Central memory CD8-positive, alpha-beta T cell (primary cell): ENCODE data around the gene BTRC.
A peak's percentile ranks its signal among the peaks of the same experiment; 100 is the strongest.

ENCODE experiments used
- ATAC-seq: fragments of 150-1000 bp; cut with Tn5 transposase; replicated peaks from 2 replicates; pipeline ENCODE4 v1.10.0; 2022; ENCODE audit warnings: mild to moderate bottlenecking, moderate FRiP score, moderate number of reproducible peaks; ENCODE audit not compliant: poor library complexity, severe bottlenecking; ENCODE audit errors: extremely low read depth
- DNase-seq, 2 donors: peaks; one replicate each; pipeline ENCODE4 v3.0.0; 2021; ENCODE audit warnings: low spot score in 2 of 2
- H3K27ac Mint-ChIP-seq: one replicate; pipeline ENCODE4 v1.8.0; 2022; ENCODE audit warnings: low read depth, mild to moderate bottlenecking, moderate library complexity, mixed read lengths
- H3K27me3 Mint-ChIP-seq: one replicate; pipeline ENCODE4 v1.8.0; 2022; ENCODE audit warnings: mixed read lengths
- H3K36me3 Mint-ChIP-seq: one replicate; pipeline ENCODE4 v1.8.0; 2022; ENCODE audit warnings: mild to moderate bottlenecking, moderate library complexity, mixed read lengths; ENCODE audit not compliant: insufficient read depth
- H3K4me1 Mint-ChIP-seq: one replicate; pipeline ENCODE4 v1.8.0; 2022; ENCODE audit warnings: mixed read lengths
- H3K4me3 Mint-ChIP-seq: one replicate; pipeline ENCODE4 v1.8.0; 2022; ENCODE audit warnings: mild to moderate bottlenecking, moderate library complexity, mixed read lengths
- H3K9me3 Mint-ChIP-seq: one replicate; pipeline ENCODE4 v1.8.0; 2022; ENCODE audit warnings: mixed read lengths

Gene BTRC

GRCh38 chr10:101464082-101464481 lies 110.1 kb downstream of the BTRC start:
- Mint-ChIP-seq H3K4me3 (no peak overlapping the region), H3K9me3 (no peaks in the 10 kb centered on the region), H3K4me1 (peaks cover 9% of the 10 kb centered on the region), H3K27ac (no peak overlapping the region), H3K27me3 (no peaks in the 10 kb centered on the region), H3K36me3 (peaks cover 4% of the 10 kb centered on the region)
- no peak for ATAC-seq
- no peak for DNase-seq

- Mint-ChIP-seq H3K27me3 (no peaks in the 10 kb centered on the region), H3K9me3 (no peaks in the 10 kb centered on the region), H3K4me1 (peaks cover 9% of the 10 kb centered on the region), H3K36me3 (peaks cover 4% of the 10 kb centered on the region), H3K27ac (peak overlapping the region; percentile 16), H3K4me3 (no peak overlapping the region)
- ATAC-seq (no peak), DNase-seq (no peak)
Measured at GRCh38 chr10:101464599-101464998, 110.6 kb downstream of the BTRC start.

GRCh38 chr10:101466016-101466912 lies 112.3 kb downstream of the BTRC start:
- ATAC-seq (no peak), DNase-seq (no peak)
- Mint-ChIP-seq H3K4me1 (peaks cover 9% of the 10 kb centered on the region), H3K36me3 (peaks cover 4% of the 10 kb centered on the region), H3K27me3 (no peaks in the 10 kb centered on the region), H3K4me3 (no peak overlapping the region), H3K9me3 (no peaks in the 10 kb centered on the region), H3K27ac (no peak overlapping the region)

GRCh38 chr10:101467286-101467770 lies 113.4 kb downstream of the BTRC start:
- DNase-seq, result peak in 1 of 2 donors; percentile 17

GRCh38 chr10:101468159-101468558 lies 114.2 kb downstream of the BTRC start:
- ATAC-seq (no peak), DNase-seq (no peak)
- no peaks in the 10 kb centered on the region for H3K27me3 Mint-ChIP-seq
- H3K4me3 Mint-ChIP-seq, result no peak overlapping the region
- peaks cover under 1% of the 10 kb centered on the region for H3K36me3 Mint-ChIP-seq
- no peak overlapping the region for H3K27ac Mint-ChIP-seq
- H3K4me1 Mint-ChIP-seq, result peaks cover 9% of the 10 kb centered on the region
- no peaks in the 10 kb centered on the region for H3K9me3 Mint-ChIP-seq

More at GRCh38 chr10:101467286-101467770, 113.4 kb downstream of the BTRC start:
- Mint-ChIP-seq H3K27ac (no peak overlapping the region), H3K4me1 (peaks cover 9% of the 10 kb centered on the region), H3K9me3 (no peaks in the 10 kb centered on the region), H3K27me3 (no peaks in the 10 kb centered on the region), H3K36me3 (peaks cover 4% of the 10 kb centered on the region), H3K4me3 (no peak overlapping the region)
- peak; percentile 78 for ATAC-seq

- DNase-seq, result no peak
- no peak overlapping the region for H3K4me3 Mint-ChIP-seq
- no peaks in the 10 kb centered on the region for H3K27me3 Mint-ChIP-seq
- peaks cover 2% of the 10 kb centered on the region for H3K36me3 Mint-ChIP-seq
- peaks cover 5% of the 10 kb centered on the region for H3K4me1 Mint-ChIP-seq
- H3K27ac Mint-ChIP-seq, result no peak overlapping the region
- no peak for ATAC-seq
- H3K9me3 Mint-ChIP-seq, result no peaks in the 10 kb centered on the region
Measured at GRCh38 chr10:101476383-101476782, 122.4 kb downstream of the BTRC start.

- H3K36me3 Mint-ChIP-seq, result peaks cover 6% of the 10 kb centered on the region
- H3K9me3 Mint-ChIP-seq, result no peaks in the 10 kb centered on the region
- DNase-seq, result no peak
- H3K4me3 Mint-ChIP-seq, result no peak overlapping the region
- no peak for ATAC-seq
- H3K4me1 Mint-ChIP-seq, result peaks cover 5% of the 10 kb centered on the region
- peak overlapping the region; percentile 51 for H3K27ac Mint-ChIP-seq
- no peaks in the 10 kb centered on the region for H3K27me3 Mint-ChIP-seq
Measured at GRCh38 chr10:101478956-101479355, 125.0 kb downstream of the BTRC start.

- peaks cover 5% of the 10 kb centered on the region for H3K4me1 Mint-ChIP-seq
- no peaks in the 10 kb centered on the region for H3K9me3 Mint-ChIP-seq
- no peak overlapping the region for H3K27ac Mint-ChIP-seq
- no peak overlapping the region for H3K4me3 Mint-ChIP-seq
- H3K27me3 Mint-ChIP-seq, result no peaks in the 10 kb centered on the region
- H3K36me3 Mint-ChIP-seq, result peaks cover 7% of the 10 kb centered on the region
- DNase-seq (no peak), ATAC-seq (no peak)
Measured at GRCh38 chr10:101481256-101481655, 127.3 kb downstream of the BTRC start.

- Mint-ChIP-seq H3K9me3 (no peaks in the 10 kb centered on the region), H3K4me1 (peaks cover 5% of the 10 kb centered on the region), H3K4me3 (no peak overlapping the region), H3K27ac (no peak overlapping the region), H3K36me3 (peaks cover 7% of the 10 kb centered on the region), H3K27me3 (no peaks in the 10 kb centered on the region)
- ATAC-seq, result no peak
- no peak for DNase-seq
Measured at GRCh38 chr10:101482568-101482967, 128.6 kb downstream of the BTRC start.

- H3K4me3 Mint-ChIP-seq, result no peak overlapping the region
- peaks cover 7% of the 10 kb centered on the region for H3K36me3 Mint-ChIP-seq
- H3K27me3 Mint-ChIP-seq, result no peaks in the 10 kb centered on the region
- H3K4me1 Mint-ChIP-seq, result no peaks in the 10 kb centered on the region
- H3K9me3 Mint-ChIP-seq, result no peaks in the 10 kb centered on the region
- no peak overlapping the region for H3K27ac Mint-ChIP-seq
- DNase-seq (no peak), ATAC-seq (no peak)
Measured at GRCh38 chr10:101484175-101484745, 130.3 kb downstream of the BTRC start.

GRCh38 chr10:101485207-101485606 lies 131.2 kb downstream of the BTRC start:
- Mint-ChIP-seq H3K36me3 (peaks cover 7% of the 10 kb centered on the region), H3K27ac (no peak overlapping the region), H3K4me1 (no peaks in the 10 kb centered on the region), H3K9me3 (no peaks in the 10 kb centered on the region), H3K27me3 (no peaks in the 10 kb centered on the region), H3K4me3 (no peak overlapping the region)
- DNase-seq (no peak), ATAC-seq (no peak)

GRCh38 chr10:101485681-101486554 lies 132.0 kb downstream of the BTRC start:
- DNase-seq (no peak), ATAC-seq (no peak)
- Mint-ChIP-seq H3K4me3 (no peak overlapping the region), H3K4me1 (no peaks in the 10 kb centered on the region), H3K27me3 (no peaks in the 10 kb centered on the region), H3K9me3 (no peaks in the 10 kb centered on the region), H3K36me3 (peaks cover 6% of the 10 kb centered on the region), H3K27ac (no peak overlapping the region)
